Colonic mucosa (tissue), 4 donors: ENCODE results near the gene XAB2. TPM values are rescaled to one million over a fixed set of nuclear protein-coding genes. Genes with fewer than 3 reads are reported as not detected.

Source experiments
- DNase-seq: peaks from one replicate; pipeline ENCODE4 v3.0.0-alpha.2; 2020
- H3K27ac ChIP-seq: fragments of 200-600 bp; one replicate; pipeline ENCODE4 v1.8.0; 2021
- H3K27me3 ChIP-seq: fragments of 200-600 bp; one replicate; pipeline ENCODE4 v1.8.0; 2021
- H3K36me3 ChIP-seq: fragments of 200-600 bp; one replicate; pipeline ENCODE4 v1.8.0; 2021
- H3K4me1 ChIP-seq: fragments of 200-600 bp; one replicate; pipeline ENCODE4 v1.8.0; 2021; ENCODE audit warnings: mild to moderate bottlenecking
- H3K4me3 ChIP-seq: fragments of 200-600 bp; one replicate; pipeline ENCODE4 v1.8.0; 2021
- H3K9ac ChIP-seq, 2 donors: one replicate each; pipeline ENCODE4 v1.7.0; 2013; ENCODE audit warnings: control low read depth in 2 of 2, low read depth in 2 of 2, low read length in 2 of 2
- H3K9me3 ChIP-seq: fragments of 200-600 bp; one replicate; pipeline ENCODE4 v1.8.0; 2021
- CTCF ChIP-seq: fragments of 200-600 bp; IDR thresholded peaks from one replicate; pipeline ENCODE4 v1.8.0; 2022; ENCODE audit warnings: antibody characterized with exemption, mild to moderate bottlenecking
- intact Hi-C: fragments of 100-400 bp; cut with DNase I; formaldehyde crosslinking; loops from one replicate; pipeline ENCODE4 v1.14.1; 2022
- total RNA-seq, 2 donors: library from RNA; stranded (reverse); fragmentation: NEBNext Ultra II Directional in 1 of 2; extraction: Animal tissue kit (Norgen Biotek cat#: 25700) in 1 of 2; gene quantifications; one replicate each; pipeline ENCODE4 v1.2.1, GENCODE V29; 2021
- donor health status: healthy.
- donor health status: DM: no; HTN: no; CAD: no.
- donor health status: DM: no; HTN: no; CAD: no.

Gene XAB2
- total RNA-seq: 10 to 100 TPM; 28.3 to 48.1 TPM

DNA sequence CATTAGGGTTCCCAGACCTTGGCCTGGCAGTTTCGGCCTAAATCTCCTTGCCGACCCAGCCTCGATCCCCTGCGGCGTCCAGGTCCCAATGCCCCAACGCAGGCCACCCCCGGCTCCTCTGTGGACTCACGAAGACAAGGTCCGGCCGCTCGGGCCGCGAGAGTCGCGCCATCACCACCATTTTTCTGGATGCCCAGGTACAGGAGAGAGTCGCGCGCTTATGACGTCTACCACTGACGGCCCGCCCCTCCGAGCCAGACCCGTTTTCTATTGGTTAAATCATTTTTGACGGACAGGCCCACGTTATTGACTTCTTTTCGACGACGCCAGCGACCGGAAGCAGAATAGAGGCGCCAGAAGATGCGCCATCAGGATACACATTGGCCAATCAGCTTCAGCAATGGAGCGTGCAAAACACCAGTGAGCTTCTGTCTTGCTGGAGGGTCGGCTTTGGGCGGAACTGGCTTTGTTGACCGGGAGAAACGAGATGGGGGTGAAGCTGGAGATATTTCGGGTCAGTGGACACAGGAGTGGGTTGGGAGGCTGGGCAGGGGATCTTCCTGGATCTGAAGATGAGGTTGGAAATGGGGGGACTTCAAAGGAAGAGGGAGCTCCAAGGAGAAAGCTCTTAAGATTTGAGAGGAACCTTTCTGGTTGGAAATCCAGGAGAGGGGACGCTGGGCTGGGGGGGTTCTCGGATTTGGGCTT lies at the start of gene XAB2, which contains the start of gene PET100:
TSS of gene XAB2 (minus strand) at position 199 of the 708 bp plus-strand sequence. CDS start at position 181, 18 bp downstream.
TSS of gene PET100 (plus strand) at position 447 of the 708 bp plus-strand sequence. CDS start at position 488, 41 bp downstream.
- intact Hi-C loops: no loop called here

GRCh38 chr19:7677669-7678311 lies 48.4 kb upstream of the XAB2 start:
- Histone ChIP-seq H3K9me3 (no peaks in the 10 kb centered on the region), H3K27me3 (no peaks in the 10 kb centered on the region), H3K36me3 (no peaks in the 10 kb centered on the region), H3K27ac (no peak overlapping the region), H3K4me3 (no peak overlapping the region), H3K9ac (no peak overlapping the region), H3K4me1 (no peaks in the 10 kb centered on the region)
- DNase-seq: no peak
- no peak for TF ChIP-seq CTCF
- intact Hi-C loops: loop anchor here (10.0 kb wide), 1 partner anchor 323 kb away; no protein-coding TSS in a partner anchor

More for the DNA sequence above, at the start of gene XAB2, which contains the start of gene PET100:
- Histone ChIP-seq H3K4me3 (peak within 1 kb of the TSS; percentile 93), H3K9ac (peak within 1 kb of the TSS; percentile 63 to 91), H3K27ac (peak within 1 kb of the TSS; percentile 43), H3K4me1 (peaks cover 16% of the 10 kb centered on the region), H3K9me3 (no peaks in the 10 kb centered on the region), H3K36me3 (peaks cover 5% of the 10 kb centered on the region), H3K27me3 (no peaks in the 10 kb centered on the region)
- peak; percentile 97 for DNase-seq
- no peak for TF ChIP-seq CTCF

DNA sequence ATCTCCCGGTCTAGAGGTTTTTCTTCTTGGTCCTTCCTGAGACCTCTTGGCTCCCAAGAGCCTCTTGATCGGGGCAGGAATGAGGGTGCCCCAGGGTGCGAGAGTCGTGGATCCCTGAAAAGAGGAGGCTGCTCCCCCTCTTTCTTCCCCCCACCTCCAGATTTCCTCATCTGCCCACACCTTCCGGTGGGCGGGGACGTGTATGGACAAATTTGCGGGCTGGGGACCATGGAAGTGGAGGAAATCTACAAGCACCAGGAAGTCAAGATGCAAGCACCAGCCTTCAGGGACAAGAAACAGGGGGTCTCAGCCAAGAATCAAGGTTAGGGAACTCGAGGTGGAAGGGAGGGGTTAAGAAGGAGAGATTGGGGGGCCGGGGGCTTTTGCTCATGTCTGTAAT lies 47.5 kb upstream of the XAB2 start, which contains the start of gene MCEMP1:
TSS of gene MCEMP1 (plus strand) at position 237 of the 400 bp plus-strand sequence. CDS start at position 268, 31 bp downstream.
- H3K9me3 ChIP-seq: no peaks in the 10 kb centered on the region
- intact Hi-C loops: loop anchor here (10.0 kb wide), 1 partner anchor 322 kb away; no protein-coding TSS in a partner anchor
- H3K27me3 ChIP-seq: no peaks in the 10 kb centered on the region
- no peak within 1 kb of the TSS for H3K27ac ChIP-seq
- H3K4me1 ChIP-seq: no peaks in the 10 kb centered on the region
- TF ChIP-seq CTCF: no peak
- H3K4me3 ChIP-seq: no peak within 1 kb of the TSS
- no peak within 1 kb of the TSS for H3K9ac ChIP-seq
- DNase-seq: no peak
- H3K36me3 ChIP-seq: no peaks in the 10 kb centered on the region

- no peaks in the 10 kb centered on the region for H3K9me3 ChIP-seq
- H3K27ac ChIP-seq: no peak overlapping the region
- TF ChIP-seq CTCF: no peak
- no peaks in the 10 kb centered on the region for H3K4me1 ChIP-seq
- H3K4me3 ChIP-seq: no peak overlapping the region
- intact Hi-C loops: loop anchor here (10.0 kb wide), 1 partner anchor 322 kb away; no protein-coding TSS in a partner anchor
- no peak overlapping the region for H3K9ac ChIP-seq
- no peak for DNase-seq
- H3K36me3 ChIP-seq: no peaks in the 10 kb centered on the region
- H3K27me3 ChIP-seq: no peaks in the 10 kb centered on the region
These were observed 47.0 kb upstream of the XAB2 start for GRCh38 chr19:7676376-7676775.
